Stimulated activated CD4-positive, alpha-beta T cell treated with anti-CD3 and anti-CD28 coated beads, Interleukin-4, amount 100 ng/mL, for 4 hours (primary cell): ENCODE results near the gene TFCP2.
A peak's percentile ranks its signal among the peaks of the same experiment; 100 is the strongest.
"Not testable (repeated sequence)": the region's sequence is repeated elsewhere in the genome, so short reads cannot be mapped to it uniquely, and the experiment has no call there.

ENCODE experiments used
- DNase-seq, 2 experiments: peaks; one replicate each; pipeline ENCODE4 v3.0.0-alpha.2; 2020

The TFCP2 gene

GRCh38 chr12:51172515-51173431 is at the start of gene TFCP2:
TSS of gene TFCP2 (minus strand) at chr12:51173135. CDS start at chr12:51172422, 713 bp downstream.
- DNase-seq: peak; percentile 91 to 95

- DNase-seq: no peak
Measured at GRCh38 chr12:51222461-51222860, 49.5 kb upstream of the TFCP2 start.

- not testable (repeated sequence) for DNase-seq
Measured at GRCh38 chr12:51219857-51220256, 46.9 kb upstream of the TFCP2 start.

GRCh38 chr12:51219322-51219721 is 46.4 kb upstream of the TFCP2 start:
- no peak for DNase-seq

- DNase-seq: no peak
Measured at GRCh38 chr12:51218607-51219161, 45.7 kb upstream of the TFCP2 start.

GRCh38 chr12:51217968-51218606 is 45.2 kb upstream of the TFCP2 start, which contains the start of gene POU6F1:
TSS of gene POU6F1 (minus strand) at chr12:51218062. CDS start at chr12:51206836, 11,226 bp downstream.
- DNase-seq: peak; percentile 60 to 72

GRCh38 chr12:51217133-51217967 is 44.4 kb upstream of the TFCP2 start:
- DNase-seq: peak; percentile 32 to 47

- DNase-seq: no peak
Measured at GRCh38 chr12:51216642-51217041, 43.7 kb upstream of the TFCP2 start.

GRCh38 chr12:51214895-51215294 is 42.0 kb upstream of the TFCP2 start:
- no peak for DNase-seq

- no peak for DNase-seq
Measured at GRCh38 chr12:51210690-51211395, 37.9 kb upstream of the TFCP2 start.

GRCh38 chr12:51209259-51209658 is 36.3 kb upstream of the TFCP2 start:
- no peak for DNase-seq

GRCh38 chr12:51208016-51208660 is 35.2 kb upstream of the TFCP2 start:
- no peak for DNase-seq

GRCh38 chr12:51205350-51205749 is 32.4 kb upstream of the TFCP2 start:
- no peak for DNase-seq

GRCh38 chr12:51202718-51203117 is 29.8 kb upstream of the TFCP2 start:
- no peak for DNase-seq

GRCh38 chr12:51200806-51201205 is 27.9 kb upstream of the TFCP2 start:
- no peak for DNase-seq

GRCh38 chr12:51200156-51200555 is 27.2 kb upstream of the TFCP2 start:
- DNase-seq: no peak

- no peak for DNase-seq
Measured at GRCh38 chr12:51199366-51199945, 26.5 kb upstream of the TFCP2 start.

GRCh38 chr12:51198568-51199365 is 25.8 kb upstream of the TFCP2 start:
- DNase-seq: no peak

GRCh38 chr12:51197736-51198567 is 25.0 kb upstream of the TFCP2 start:
- DNase-seq: no peak
